CD4-positive, alpha-beta T cell treated with Interleukin-4 for 1 hour (primary cell): ENCODE data around the gene OR52L1.
"Not testable (repeated sequence)": the region's sequence is repeated elsewhere in the genome, so short reads cannot be mapped to it uniquely, and the experiment has no call there.

Experiments used
- DNase-seq, 2 donors: peaks; one replicate each; pipeline ENCODE4 v3.0.0-alpha.2; 2020 to 2022

Gene OR52L1

GRCh38 chr11:5986885-5987284 lies at the start of gene OR52L1:
Gene OR52L1 (minus strand): TSS chr11:5986985. CDS start chr11:5986930, 55 bp downstream.
- DNase-seq: no peak

GRCh38 chr11:6030708-6031405 lies 44.1 kb upstream of the OR52L1 start, which contains the start of gene OR56A1:
Gene OR56A1 (minus strand): TSS chr11:6030758. CDS start chr11:6027692, 3,066 bp downstream.
- DNase-seq: no peak

GRCh38 chr11:6027501-6027900 lies 40.7 kb upstream of the OR52L1 start:
- no peak for DNase-seq

- DNase-seq: no peak
These were observed 38.3 kb upstream of the OR52L1 start for GRCh38 chr11:6025056-6025455.

- peak in 1 of 2 donors; percentile 53 for DNase-seq
These were observed 36.2 kb upstream of the OR52L1 start for GRCh38 chr11:6022956-6023355.

GRCh38 chr11:6013042-6013441 lies 26.3 kb upstream of the OR52L1 start:
- DNase-seq: no peak

GRCh38 chr11:6012035-6012668 lies 25.4 kb upstream of the OR52L1 start:
- DNase-seq: no peak

GRCh38 chr11:6006846-6007245 lies 20.1 kb upstream of the OR52L1 start, which contains the start of gene OR56A4:
Gene OR56A4 (minus strand): TSS chr11:6006946. CDS start chr11:6002992, 3,954 bp downstream.
- no peak for DNase-seq

GRCh38 chr11:6006395-6006794 lies 19.6 kb upstream of the OR52L1 start:
- no peak for DNase-seq

- no peak for DNase-seq
These were observed 15.5 kb upstream of the OR52L1 start for GRCh38 chr11:6002202-6002699.

- no peak for DNase-seq
These were observed 8.0 kb upstream of the OR52L1 start for GRCh38 chr11:5994791-5995190.

- DNase-seq: no peak
These were observed 5.9 kb upstream of the OR52L1 start for GRCh38 chr11:5992604-5993251.

- no peak for DNase-seq
These were observed 5.4 kb upstream of the OR52L1 start for GRCh38 chr11:5992150-5992549.

GRCh38 chr11:5989203-5989602 lies 2.4 kb upstream of the OR52L1 start:
- DNase-seq: no peak

- no peak for DNase-seq
These were observed 3.3 kb downstream of the OR52L1 start for GRCh38 chr11:5983443-5983842.

GRCh38 chr11:5973530-5973929 lies 13.3 kb downstream of the OR52L1 start:
- DNase-seq: peak in 1 of 2 donors; percentile 1

GRCh38 chr11:5968394-5968793 lies 18.4 kb downstream of the OR52L1 start, which contains the start of gene OR56A5:
Gene OR56A5 (minus strand): TSS chr11:5968494. CDS start chr11:5968494, 0 bp downstream.
- no peak for DNase-seq

- DNase-seq: no peak
These were observed 19.1 kb downstream of the OR52L1 start for GRCh38 chr11:5967708-5968107.

GRCh38 chr11:5966958-5967357 lies 19.8 kb downstream of the OR52L1 start:
- no peak for DNase-seq

GRCh38 chr11:5960704-5961320 lies 26.0 kb downstream of the OR52L1 start:
- not testable (repeated sequence) for DNase-seq

- DNase-seq: no peak
These were observed 31.2 kb downstream of the OR52L1 start for GRCh38 chr11:5955586-5955985.

- DNase-seq: no peak
These were observed 44.8 kb downstream of the OR52L1 start, which contains the start of gene OR56A3 for GRCh38 chr11:5941951-5942350. Gene OR56A3 (plus strand): TSS chr11:5942251. CDS start chr11:5947347, 5,096 bp downstream.

- no peak for DNase-seq
These were observed 46.0 kb downstream of the OR52L1 start for GRCh38 chr11:5940748-5941147.
